Activated CD4-positive, alpha-beta T cell treated with anti-CD3 and anti-CD28 coated beads, Interleukin-2, amount 50 U/mL, for 24 hours (primary cell): ENCODE results near the gene RARRES1.

Source experiments
- DNase-seq, 2 donors: peaks; one replicate each; pipeline ENCODE4 v3.0.0-alpha.2; 2020; ENCODE audit warnings: low read depth in 1 of 2, low spot score in 1 of 2

Gene RARRES1, protein sequence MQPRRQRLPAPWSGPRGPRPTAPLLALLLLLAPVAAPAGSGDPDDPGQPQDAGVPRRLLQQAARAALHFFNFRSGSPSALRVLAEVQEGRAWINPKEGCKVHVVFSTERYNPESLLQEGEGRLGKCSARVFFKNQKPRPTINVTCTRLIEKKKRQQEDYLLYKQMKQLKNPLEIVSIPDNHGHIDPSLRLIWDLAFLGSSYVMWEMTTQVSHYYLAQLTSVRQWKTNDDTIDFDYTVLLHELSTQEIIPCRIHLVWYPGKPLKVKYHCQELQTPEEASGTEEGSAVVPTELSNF

GRCh38 chr3:158731938-158732855 lies at the start of gene RARRES1:
TSS of gene RARRES1 (minus strand) at chr3:158732457. CDS start at chr3:158732415, 42 bp downstream.
- no peak for DNase-seq

GRCh38 chr3:158781849-158782248 lies 49.6 kb upstream of the RARRES1 start:
- no peak for DNase-seq

- DNase-seq: no peak
Measured at GRCh38 chr3:158781191-158781590, 48.9 kb upstream of the RARRES1 start.

DNA sequence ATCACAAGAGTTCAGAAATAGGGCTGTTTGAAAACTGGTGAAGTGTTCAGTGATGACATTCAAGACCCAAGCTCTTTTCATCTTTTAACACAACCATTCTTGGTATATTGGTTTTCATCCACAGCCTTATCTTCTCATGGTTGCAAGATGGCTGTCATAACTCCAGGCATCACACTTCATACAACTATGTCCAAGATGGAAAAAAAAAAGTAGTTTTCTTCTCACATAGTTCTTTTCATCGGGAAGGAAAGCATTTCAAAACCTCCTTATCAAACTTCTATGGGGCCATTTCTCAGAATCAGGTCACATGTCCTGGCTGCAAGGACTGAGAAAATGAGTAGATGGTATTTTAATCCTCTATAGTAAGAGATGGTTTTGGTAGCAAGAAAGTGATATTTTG lies 48.5 kb upstream of the RARRES1 start:
- DNase-seq: no peak

GRCh38 chr3:158777161-158777873 lies 45.1 kb upstream of the RARRES1 start:
- no peak for DNase-seq

DNA sequence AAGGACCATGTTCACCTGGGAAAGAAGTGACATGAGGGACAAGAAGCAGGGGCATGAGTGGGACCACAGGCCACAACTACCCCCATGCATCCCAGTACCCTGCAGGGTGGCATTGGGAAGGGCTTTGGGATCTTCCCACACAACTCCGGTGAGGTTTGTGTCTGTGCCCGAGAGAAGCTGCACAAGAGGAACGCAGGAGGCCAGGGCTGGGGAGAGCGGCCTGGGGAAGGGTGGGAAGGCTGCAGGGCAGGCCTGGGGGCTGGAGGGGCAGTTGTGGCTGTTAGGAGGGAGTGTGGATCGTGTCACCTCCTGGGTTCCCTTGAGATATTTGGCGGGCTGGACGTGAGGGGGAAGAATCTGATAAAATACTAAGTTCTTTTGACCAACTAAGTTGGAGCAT lies 44.3 kb upstream of the RARRES1 start:
- no peak for DNase-seq

- no peak for DNase-seq
Measured at GRCh38 chr3:158775426-158776410, 43.5 kb upstream of the RARRES1 start.

GRCh38 chr3:158774965-158775364 lies 42.7 kb upstream of the RARRES1 start:
- no peak for DNase-seq

GRCh38 chr3:158773845-158774830 lies 41.9 kb upstream of the RARRES1 start:
- DNase-seq: no peak

DNA sequence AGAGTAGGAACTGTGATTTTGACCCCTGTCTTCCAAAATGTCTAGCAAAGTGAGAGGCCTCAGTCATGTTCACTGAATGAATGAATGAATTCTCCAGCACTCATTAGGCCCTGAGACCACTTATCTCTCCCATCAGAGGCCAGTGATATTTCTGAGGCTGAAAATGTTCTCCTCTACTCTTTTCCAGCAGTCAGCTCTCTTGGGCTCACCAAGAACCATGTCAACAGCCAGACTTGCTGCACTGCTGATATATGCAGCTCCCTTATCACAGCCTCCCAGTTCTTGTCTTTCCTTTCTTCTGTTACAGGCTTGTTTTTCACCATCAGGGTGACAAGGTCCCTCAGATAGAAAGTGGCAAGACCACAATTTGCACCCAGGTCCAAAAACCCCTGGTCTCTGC lies 40.9 kb upstream of the RARRES1 start:
- DNase-seq: no peak

GRCh38 chr3:158771982-158772381 lies 39.7 kb upstream of the RARRES1 start:
- no peak for DNase-seq

- DNase-seq: no peak
Measured at GRCh38 chr3:158771577-158771976, 39.3 kb upstream of the RARRES1 start.

DNA sequence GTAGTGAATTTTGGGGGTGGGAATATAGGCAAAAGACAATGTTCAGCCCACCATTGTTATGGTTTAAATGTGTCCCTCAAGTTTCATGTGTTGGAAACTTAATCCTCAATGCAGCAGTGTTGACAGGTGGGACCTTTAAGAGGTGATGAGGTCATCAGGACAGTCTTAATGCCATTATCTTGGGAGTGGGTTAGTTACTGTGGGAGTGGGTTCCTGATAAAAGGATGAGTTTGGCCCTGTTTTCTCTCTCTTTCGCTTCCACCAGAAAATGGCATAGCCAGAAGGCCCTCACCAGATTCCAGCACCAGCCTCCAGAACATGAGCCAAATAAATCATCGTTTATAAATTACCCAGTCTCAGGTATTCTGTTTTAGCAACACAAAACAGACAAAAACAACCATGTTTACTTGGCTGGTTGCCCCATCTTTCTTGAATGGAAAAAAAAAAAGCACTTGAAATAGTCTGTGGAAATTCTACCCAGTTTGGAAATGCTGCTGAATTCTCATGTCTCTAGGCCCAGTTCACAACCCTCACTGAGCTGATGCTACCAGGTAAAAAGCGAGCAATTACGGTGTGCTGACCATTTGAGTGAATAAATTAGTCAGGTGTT lies 38.6 kb upstream of the RARRES1 start:
- no peak for DNase-seq

DNA sequence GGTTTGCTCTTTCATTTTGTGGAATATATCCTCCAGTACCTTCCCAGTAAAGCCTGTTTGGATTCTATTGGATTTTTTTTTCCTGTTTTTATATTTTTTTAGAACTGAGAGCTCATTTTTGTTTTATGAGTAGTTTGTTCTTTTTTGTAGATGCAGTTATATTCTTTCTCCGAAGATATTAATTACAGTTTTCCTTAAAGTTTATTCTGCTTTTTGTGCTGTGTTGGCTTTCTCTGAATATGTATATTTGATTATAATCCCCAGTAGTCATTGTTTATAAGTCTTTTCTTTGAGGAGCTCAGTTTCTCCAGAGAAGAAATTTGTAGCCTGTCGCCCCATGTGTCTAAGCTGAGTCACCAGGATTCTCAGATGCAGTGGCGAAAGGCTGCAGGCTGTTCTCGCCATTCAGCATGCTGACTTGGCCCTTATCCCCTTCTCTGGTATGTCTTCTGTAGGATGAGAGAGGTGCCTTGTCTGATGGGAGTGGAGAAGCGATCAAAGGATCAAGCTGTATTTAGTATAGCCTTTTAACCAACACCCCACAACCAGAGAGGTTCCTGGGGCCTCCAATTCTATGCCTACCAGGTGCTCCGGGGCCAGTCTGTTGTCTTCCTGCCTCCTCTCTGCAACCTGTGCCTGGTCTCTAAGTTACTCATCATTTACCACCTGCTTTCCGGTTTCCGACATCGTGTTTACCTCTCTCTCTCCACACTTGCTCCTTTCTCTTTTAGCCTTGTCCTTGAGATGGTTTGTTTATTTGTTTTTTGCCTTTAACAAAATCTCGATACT lies 37.9 kb upstream of the RARRES1 start:
- no peak for DNase-seq

GRCh38 chr3:158769549-158769948 lies 37.3 kb upstream of the RARRES1 start:
- no peak for DNase-seq

DNA sequence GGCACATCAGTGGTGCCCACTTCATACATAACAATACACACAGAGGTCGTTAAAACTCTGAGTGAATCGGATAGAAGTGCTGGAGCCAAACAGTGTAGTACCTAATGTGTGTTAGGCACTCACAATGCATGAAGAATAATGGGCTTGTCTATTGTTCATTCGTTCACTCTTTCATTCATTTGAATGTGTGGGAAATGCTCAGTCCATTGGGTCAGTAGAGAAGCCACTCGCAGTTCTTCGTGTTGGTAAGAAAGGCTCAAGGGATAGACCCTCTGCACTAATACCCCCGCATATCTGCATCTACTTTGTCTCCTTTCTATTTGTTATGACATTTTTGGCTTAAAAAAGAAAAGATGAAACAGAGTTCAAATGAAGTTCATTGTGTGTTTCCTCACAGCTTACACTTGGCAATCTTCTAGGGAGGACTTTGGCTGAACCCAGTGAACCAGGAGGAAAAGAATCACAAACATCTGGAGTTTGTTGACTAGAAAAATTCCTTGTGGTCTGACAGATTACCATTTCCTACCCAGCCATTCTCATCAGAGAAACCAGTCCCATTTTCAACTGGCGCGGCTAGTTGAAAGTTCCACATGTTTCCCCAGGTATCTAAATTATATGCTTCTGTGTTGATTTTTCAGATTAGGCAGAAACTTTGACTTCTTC lies 36.8 kb upstream of the RARRES1 start:
- DNase-seq: no peak

- DNase-seq: no peak
Measured at GRCh38 chr3:158768361-158768787, 36.1 kb upstream of the RARRES1 start.
